ENCODE data around the gene FLRT2. TPM values are rescaled to one million over a fixed set of nuclear protein-coding genes. Genes with fewer than 3 reads are reported as not detected.

Gene FLRT2
- total RNA-seq, 1 donor from 2014 or later = 6.3 TPM

DNA sequence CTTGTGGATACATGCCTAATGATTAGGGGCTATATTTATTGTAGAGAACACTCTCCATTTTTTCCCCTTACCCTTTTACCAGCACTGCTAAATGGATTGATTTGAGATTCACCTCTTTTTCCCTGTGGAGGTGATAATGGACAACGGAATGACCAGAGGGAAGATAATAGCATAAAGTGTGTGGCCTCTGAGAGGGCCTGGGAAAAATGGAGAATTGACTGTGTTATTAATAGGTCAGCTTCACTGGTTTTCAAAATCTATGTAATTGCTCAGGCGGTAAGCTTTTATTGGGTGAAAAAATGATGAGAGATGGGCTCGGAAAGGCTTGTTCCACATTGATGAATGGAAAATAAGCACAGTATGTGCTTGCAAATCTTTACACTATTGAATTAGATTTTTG, 15.8 kb downstream of the FLRT2 start:
- intact Hi-C loops (cut with DNase I) = no loop called here
- no peak for DNase-seq (ENCODE audit: low spot score)

DNA sequence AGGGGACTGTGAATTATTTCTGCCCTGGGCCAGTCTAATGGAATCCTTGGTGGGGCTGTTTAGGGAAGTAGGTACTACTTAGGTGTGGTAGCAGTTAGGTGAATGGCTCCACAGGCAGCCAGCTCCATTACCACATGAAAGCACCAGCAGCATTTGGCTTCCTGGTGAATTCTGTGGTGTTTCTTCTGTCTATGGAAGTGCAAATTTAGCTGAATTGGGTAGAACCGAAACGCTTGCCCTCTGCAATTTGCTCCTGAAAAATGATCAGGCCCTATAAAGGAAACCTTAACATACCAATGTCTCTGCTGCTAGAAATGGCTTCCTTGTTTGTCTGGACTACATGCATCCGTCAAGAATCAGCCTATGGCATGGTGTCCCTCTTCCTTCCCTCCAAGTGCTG, 16.4 kb downstream of the FLRT2 start:
- intact Hi-C loops (cut with DNase I) = no loop called here

DNA sequence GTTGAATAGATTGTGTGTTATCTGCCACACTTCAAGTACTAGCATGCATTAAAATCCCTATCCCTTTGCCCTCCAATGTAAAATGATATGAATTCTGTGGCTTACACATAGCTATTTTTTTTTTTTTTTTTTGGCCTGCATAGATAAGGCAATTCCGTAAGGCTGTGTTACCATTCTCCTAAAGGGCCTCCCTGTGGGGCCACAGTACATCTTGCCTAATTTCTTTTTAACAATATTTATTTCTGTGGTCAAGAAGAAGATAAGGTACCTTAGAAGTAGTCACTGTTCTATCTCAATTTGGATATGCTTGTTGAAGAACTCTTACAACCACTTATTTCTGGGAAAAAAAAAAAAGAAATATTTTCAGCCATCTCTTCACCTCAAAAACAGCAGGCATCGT, 19.8 kb downstream of the FLRT2 start:
- intact Hi-C loops (cut with DNase I) = no loop called here
- no peak for DNase-seq (ENCODE audit: low spot score)

More for the DNA sequence above, 16.4 kb downstream of the FLRT2 start:
- no peak for DNase-seq (ENCODE audit: low spot score)

DNA sequence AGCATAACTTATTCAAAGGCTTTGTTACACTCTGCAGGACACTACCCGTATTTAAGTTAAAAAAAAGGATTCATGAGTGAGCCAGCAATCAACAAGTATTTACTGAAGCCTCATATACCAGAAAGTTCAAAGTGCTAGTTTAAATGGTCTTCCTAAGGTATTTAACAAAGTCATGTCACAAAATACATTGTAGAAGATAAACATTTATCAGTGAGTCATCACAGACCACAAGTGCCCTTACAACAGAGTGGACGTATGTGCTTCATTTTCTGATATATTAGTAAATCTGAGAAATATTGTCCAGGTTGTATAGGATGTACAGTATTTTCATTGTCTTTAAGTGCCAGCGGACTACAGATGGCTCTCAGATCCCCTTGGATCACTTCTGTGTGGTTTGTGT, 24.2 kb downstream of the FLRT2 start:
- intact Hi-C loops (cut with DNase I) = no loop called here
- no peak for DNase-seq (ENCODE audit: low spot score)

DNA sequence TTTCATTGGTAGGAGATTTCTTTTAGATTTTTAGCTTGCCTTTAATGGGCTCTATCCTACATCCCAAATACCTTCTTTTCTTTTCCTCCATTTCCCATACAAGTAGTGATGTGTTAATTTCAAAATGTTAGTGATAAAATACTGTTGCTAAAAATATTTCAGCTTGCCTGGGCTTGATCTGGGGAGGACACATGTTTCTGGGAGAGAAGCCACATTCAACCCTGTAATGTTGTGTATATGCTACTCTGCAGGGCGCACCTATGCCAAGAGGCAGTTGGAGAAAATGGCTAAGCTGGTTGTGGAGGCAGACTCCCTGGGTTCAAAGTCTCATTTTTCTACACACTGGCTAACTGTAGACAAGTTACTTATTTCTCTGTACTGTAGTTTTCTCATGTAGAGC, 26.3 kb downstream of the FLRT2 start:
- intact Hi-C loops (cut with DNase I) = no loop called here
- no peak for DNase-seq (ENCODE audit: low spot score)

DNA sequence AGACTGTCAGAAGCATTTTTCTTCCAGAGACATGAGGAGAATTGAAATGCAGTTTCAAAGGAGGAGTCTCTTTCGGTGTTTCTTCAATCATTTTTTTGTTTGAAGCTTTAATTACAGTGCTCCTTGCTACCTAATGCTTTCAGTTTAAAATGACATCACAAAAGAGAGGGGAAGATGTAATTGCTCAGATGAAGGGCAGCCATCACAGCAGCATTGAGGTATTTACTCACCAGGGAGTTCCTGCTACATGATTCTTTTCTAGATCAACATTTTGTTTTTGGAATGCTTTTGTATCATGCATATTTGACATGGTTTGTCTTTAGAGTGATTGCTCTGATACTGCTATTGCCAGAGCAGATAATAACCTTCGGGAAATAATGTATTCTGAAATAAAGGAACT, 28.6 kb downstream of the FLRT2 start:
- intact Hi-C loops (cut with DNase I) = no loop called here
- no peak for DNase-seq (ENCODE audit: low spot score)

DNA sequence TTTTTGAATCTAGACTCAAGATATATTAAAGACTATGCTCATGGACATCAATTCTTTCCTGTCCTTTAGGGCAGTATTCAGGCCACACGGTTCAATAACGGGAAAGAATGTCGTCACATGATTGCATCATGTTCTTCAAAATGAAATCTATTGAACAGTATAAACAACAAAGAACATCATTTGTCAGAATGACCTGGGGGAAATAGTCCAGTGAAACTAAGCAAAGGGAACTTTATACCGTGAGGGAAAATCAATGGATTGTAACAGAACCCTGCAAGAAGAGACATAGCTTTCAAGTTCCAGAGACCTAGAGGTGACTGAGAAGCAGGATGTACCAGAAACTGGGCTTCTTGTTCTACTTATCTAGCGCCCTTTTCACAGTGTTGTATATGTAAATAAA, 32.7 kb downstream of the FLRT2 start:
- no peak for DNase-seq (ENCODE audit: low spot score)
- intact Hi-C loops (cut with DNase I) = no loop called here

DNA sequence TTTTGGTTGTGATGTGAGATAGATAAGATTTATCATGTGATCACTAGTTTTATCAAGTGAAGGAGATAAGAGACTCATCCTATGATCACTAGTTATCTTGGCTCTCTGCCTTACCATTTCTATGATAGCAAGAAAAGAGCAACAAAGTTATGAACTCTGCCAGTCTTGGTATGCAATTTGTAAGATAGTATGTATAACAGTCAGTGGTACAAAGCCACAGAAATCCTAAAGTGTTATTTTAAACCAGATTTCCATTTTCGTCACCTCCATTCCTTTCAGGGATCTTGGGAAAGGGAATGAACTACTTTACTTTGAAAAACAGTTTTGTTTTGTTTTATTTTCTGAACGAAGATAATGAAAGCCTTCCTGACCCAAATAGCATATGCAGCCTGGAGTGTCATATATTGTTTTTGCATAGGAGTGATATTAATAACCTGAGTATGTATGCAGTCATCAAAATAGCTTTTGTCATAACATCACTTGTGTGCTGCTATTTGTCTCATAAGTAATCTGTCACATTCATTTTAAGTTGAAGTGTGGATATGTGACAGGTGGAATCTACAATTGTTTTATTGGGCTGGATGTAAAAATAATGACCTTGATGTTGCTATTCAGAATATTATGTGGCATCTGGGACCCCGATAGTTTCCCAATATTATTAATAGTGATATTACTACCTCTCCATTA, 35.0 kb downstream of the FLRT2 start:
- DNase-seq (ENCODE audit: low spot score) = no peak
- intact Hi-C loops (cut with DNase I) = no loop called here

DNA sequence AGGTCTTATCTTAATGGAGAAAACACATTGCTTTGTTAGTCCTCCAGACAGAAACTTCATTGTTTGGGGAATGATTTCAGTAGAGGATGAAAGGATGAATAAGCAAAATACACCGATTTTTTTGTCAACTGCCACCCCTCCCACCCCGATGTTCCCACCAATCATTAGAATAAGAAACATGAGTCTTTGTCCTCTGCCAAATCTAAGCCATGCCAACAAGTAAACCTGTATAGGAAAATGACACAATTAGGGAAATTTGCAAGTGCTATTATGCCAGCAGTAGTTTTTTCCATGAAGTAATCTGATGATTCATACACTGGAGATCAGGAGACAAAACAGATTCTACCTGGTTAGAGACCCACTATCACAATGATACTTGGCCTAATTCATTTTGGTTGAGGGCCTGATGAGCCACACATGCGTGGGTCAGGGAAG, 35.9 kb downstream of the FLRT2 start:
- intact Hi-C loops (cut with DNase I) = no loop called here
- no peak for DNase-seq (ENCODE audit: low spot score)

DNA sequence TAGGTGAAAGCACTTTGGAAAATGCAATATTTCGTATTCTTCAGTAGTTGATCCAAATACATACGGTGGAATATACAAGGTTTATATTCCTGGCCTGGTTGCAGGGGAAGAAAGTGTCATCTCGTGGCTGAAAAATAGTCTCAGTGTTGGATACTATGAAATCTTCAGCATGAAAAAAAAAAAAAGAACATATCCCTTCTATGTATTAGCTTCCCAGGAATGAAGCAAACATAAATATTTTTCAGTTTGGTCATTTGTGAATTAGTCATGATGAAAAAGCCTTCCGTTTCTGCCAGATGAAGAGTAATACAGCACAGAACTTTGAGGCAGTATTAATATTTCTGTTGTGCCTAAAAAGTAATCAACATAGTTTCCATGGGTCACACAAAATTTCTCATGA, 36.7 kb downstream of the FLRT2 start:
- DNase-seq (ENCODE audit: low spot score) = no peak
- intact Hi-C loops (cut with DNase I) = no loop called here

DNA sequence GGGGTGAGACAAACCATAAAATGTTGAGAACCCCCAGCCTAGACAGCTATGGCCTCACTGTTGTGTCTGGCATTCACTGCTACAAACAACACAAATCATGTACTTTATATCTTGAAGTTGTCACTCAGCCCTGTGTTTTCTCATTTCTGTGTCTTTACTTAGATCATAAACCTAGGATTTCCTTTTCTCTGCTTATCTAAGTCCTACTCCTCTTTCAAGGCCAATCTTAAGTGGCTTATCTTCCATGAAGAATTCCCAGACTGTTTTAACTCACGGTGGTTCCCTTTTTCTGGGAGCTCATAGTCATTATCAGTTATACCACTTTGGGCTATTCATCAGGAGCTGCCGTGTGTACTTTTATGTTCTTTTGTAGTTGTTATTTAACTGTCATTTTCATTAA, 42.1 kb downstream of the FLRT2 start:
- intact Hi-C loops (cut with DNase I) = no loop called here
- DNase-seq (ENCODE audit: low spot score) = no peak

DNA sequence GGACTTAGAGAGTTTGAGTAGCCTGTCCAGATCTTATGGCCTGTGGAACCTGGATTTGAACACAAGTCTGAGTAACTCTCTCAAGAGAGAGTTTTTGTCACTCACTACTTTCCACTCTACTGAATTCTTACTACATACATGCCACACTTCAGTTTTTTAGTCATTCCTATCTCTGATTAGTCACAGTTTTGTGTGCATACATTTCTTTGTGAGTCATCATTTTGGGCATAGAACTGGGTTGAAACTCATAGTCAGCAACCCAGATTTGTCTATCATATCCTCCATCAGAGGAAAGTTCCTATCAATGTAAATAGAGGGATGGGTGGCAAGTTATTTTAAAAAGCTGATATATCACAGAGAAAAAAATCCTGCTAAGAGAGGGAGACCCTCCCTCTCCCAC, 42.9 kb downstream of the FLRT2 start:
- no peak for DNase-seq (ENCODE audit: low spot score)
- intact Hi-C loops (cut with DNase I) = no loop called here

DNA sequence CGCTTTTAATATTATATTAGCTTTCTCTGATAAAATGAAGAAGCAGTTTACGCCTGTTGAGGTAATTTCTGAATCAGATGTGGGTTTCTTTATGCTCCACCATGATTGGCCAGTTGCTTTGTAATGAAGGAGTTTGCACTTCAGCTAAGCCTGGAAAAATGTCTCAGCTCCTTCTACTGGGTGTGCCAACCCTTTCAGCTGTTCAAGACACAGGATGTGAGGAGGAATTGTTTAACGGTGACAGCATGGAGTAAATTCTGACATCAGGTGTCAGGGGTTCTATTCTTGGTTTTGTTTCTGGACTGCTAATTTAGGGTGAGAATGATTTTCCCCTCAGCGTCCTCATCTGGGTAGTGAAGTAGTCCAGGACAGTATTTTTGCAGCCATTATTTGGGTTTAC, 43.5 kb downstream of the FLRT2 start:
- intact Hi-C loops (cut with DNase I) = no loop called here
- DNase-seq (ENCODE audit: low spot score) = no peak

DNA sequence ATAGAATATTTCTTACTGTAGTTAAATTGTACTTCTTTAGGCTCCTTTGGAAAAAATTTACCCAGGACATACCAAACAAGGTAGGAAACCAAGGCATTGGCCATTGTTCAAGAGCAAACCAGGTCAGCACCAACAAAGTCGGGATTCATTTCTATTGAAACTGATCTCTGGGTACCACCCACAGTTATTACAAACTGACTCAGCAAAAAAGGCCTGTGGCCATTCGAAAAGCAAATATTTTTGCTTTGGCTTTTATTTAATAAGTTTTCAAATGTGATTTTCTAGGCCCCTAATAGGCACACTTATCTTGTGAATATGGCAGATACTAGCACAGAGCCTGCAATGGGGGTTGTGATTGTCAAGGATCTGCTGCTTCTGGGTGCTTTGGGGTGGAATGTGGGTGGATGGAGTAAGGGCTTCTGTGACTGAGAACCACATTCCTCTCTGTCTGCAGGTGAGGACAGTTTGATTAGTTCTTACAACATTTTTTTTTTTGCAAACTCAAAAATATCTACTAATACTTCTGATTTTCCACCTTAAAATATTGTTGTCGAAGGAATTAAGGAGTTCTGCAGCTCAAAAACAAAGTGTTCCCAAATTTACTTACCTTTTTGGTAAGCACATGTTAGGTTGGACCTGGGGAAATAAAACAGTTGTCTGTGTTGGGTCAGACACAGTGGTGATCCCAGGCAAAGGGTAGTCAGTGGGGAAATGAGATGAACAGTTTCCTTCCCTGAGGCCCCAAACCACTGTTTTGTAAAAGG, 45.1 kb downstream of the FLRT2 start:
- DNase-seq (ENCODE audit: low spot score) = no peak
- intact Hi-C loops (cut with DNase I) = no loop called here

DNA sequence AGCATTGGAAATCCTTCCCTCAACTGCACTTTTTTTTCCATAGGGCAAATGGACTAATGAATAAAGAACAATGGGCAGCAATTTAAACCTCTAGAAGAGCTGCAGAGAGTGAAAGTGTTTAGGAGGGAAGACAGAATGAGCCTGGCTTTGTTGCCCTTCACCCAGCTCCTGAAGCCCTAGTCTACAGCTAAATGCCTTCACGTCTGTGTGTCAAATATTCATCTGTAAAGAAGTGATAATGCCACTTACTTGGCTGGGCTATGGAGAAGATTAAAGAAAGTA, 45.6 kb downstream of the FLRT2 start:
- DNase-seq (ENCODE audit: low spot score) = no peak
- intact Hi-C loops (cut with DNase I) = no loop called here

DNA sequence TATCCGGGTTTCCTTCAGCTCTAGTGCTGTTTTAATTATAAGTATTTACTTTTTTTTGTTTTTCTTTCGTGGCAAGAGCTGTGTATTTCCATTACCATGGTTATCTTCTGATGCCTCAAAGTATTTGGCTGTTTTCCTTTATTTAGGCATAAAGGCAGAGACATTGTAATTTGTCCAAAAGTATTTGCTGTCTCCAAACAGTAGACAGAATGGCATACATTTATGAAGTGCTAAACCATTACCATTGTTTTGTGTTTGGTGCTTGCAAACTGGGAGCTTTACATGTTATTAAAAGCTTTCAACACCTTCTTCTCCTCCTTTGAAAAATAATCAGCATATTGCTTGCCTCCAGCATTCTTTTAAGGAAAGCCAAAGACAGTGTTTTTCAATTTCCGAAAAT, 46.3 kb downstream of the FLRT2 start:
- intact Hi-C loops (cut with DNase I) = no loop called here
- no peak for DNase-seq (ENCODE audit: low spot score)

DNA sequence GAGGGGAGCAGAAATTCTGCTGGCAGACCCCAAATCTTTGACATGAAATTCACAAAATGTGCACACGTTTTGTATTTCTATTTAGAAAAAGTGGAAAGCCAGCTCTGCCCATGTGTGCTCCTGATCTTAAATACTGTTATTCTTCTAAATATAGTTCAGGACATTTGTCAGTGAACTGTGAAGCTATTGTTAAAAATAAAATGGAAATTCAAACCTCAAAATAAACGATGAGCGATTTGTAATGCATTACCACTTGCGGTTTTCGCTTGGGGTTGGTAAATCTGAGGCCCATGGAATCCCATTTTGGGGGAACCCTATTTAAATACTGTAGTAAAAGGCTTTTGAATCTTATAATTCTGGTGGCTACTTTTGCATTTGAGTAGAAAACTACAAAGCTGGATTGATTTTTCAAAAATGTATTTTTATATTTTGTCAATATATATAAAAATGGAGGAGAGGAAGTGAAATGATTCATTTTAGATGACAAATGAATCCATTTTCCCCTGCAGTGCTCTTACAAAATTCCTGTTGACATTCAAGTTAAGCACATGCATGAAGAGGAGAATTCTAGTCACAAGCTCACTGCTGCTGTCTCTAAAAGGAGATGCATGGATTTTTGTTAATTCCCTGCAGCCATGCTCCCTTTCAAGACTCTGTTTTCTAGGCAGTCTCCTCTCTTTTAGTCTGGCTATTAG, 47.1 kb downstream of the FLRT2 start:
- intact Hi-C loops (cut with DNase I) = no loop called here
- DNase-seq (ENCODE audit: low spot score) = no peak

DNA sequence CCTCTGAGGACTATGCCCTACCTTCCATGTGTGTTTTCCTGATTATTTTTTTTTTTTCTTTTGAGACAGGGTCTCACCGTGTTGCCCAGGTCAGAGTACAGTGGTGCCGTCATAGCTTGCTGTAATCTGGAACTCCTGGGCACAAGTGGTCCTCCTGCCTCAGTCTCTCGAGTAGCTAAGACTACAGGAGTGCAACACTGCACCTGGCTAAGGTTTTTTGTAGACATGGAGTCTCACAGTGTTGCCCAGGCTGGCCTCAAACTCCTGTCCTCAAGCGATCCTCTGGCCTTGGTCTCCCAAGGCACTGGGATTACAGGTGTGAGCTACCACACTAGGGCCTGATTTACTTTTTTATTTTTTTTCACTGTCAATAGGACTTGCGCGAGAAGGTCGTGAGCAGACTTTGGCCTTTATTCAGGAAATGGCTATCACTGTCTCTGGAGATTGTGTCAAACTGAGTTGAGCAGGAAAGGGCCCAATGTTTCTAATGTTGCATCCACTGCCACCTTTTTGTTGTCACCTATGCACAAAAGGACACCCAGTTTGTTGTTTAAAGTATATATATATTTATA, 47.7 kb downstream of the FLRT2 start:
- no peak for DNase-seq (ENCODE audit: low spot score)
- intact Hi-C loops (cut with DNase I) = no loop called here

DNA sequence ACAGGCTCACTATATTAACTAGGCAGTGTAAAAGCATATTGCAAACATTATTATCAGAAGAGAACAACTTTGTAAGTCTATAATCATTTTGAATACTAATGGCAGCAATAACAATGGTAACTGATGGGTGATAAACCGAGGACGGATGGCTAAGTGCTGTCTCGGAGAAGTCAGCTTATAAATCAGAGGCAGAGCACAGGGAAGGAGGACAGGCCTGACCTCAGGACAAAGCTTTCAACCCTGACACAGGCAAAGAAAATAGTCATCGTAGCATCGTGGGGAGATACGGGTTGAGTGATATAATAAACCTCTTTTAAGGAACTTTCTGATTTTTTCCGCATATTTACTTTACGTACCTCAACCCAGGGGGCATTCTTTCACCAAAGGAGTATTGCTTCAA, 48.4 kb downstream of the FLRT2 start:
- DNase-seq (ENCODE audit: low spot score) = no peak
- intact Hi-C loops (cut with DNase I) = no loop called here

DNA sequence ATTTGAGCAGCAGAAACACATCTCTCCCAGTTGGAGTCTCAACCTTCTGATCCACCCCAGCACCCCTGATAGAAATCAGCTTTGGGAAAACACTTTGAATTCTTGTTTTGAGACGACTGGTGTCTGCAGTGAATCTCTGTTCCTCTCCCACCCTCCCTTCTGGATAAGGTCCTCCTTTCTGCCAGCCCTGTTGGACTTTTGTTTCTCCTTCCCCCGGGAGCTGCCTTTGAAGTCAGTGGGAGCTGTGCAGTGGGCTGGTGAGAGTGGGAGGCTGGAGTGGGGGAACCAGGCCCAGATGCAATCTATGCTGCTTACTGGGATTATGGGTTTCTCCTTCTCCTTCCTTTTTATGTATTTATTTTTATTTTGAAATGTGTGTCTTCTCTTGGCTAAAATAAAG, 49.0 kb downstream of the FLRT2 start:
- intact Hi-C loops (cut with DNase I) = no loop called here

DNA sequence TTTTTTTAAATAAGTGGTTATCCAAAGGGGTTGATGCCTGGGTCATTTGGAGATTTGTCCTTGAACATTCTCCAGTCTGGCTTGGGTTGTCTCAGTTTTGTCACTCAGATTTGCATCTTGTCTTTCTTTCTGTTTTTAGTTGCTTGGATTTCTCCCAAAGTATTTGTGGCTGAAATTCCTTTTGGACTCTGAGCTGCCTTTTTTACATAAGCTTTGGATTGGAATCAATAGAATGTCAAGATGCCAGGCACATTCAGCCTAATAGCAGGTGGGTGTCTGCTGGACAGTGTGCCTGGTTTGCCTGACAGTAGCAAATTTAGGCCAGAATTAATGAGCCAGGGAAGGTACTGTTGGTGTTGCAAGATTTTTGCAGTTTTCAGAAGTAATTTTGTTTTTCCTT, 50.0 kb downstream of the FLRT2 start:
- no peak for DNase-seq (ENCODE audit: low spot score)
- intact Hi-C loops (cut with DNase I) = no loop called here

More for the DNA sequence above, 49.0 kb downstream of the FLRT2 start:
- no peak for DNase-seq (ENCODE audit: low spot score)

Measured in cardiac septum (tissue), 1 donor.